PC-9 (cell line): ENCODE results near the gene UTF1.

Experiments
- CTCF ChIP-seq: fragments of 200-600 bp; sonication (generic); conservative IDR thresholded peaks from 2 replicates; pipeline ENCODE4 v1.6.1; 2017; ENCODE audit warnings: mixed run types, antibody characterized with exemption, mild to moderate bottlenecking, moderate library complexity
- EZH2 ChIP-seq: fragments of 200-600 bp; sonication (generic); IDR thresholded peaks from 2 replicates; pipeline ENCODE4 v1.8.0; 2017; ENCODE audit warnings: antibody characterized with exemption, low read depth

GRCh38 chr10:133277277-133277992 is 47.4 kb downstream of the UTF1 start:
- TF ChIP-seq CTCF (no peak), EZH2 (no peak)
